K562 (cell line): ENCODE results near the gene POLR1D. TPM values are rescaled to one million over a fixed set of nuclear protein-coding genes. Genes with fewer than 3 reads are reported as not detected.

Experiments
- ATAC-seq: fragments of 200-7000 bp; cut with Tn5 transposase; 3 replicates; pipeline ENCODE4 v1.9.1; 2020; ENCODE audit warnings: moderate library complexity
- BruUV-seq: library from RNA; stranded (reverse); fragments of 400-500 nt; replicated peaks from 2 replicates; lab custom pipeline; 2021; lab: Mats Ljungman, UMichigan
- CTCF ChIA-PET: fragments of 300-600 bp; formaldehyde crosslinking; extraction: SDS; loops from one replicate; lab custom pipeline; 2021; ENCODE audit warnings: low intra/inter-chr PET ratio; lab: Yijun Ruan, JAX
- POLR2A ChIA-PET: fragments of 300-600, 350-650 bp; sonication (Branson Sonifier 250); formaldehyde crosslinking; extraction: SDS; loops from one replicate; lab custom pipeline; 2021; ENCODE audit warnings: antibody characterized with exemption, inconsistent platforms; lab: Yijun Ruan, JAX
- DNase-seq, 4 experiments: peaks; one replicate each; pipeline versions ENCODE4 v3.0.0 to v3.0.0-alpha.2; 2011 to 2018; ENCODE audit warnings: low spot score in 3 of 4, mixed read lengths in 3 of 4; ENCODE audit errors: extremely low read depth in 1 of 4
- FAIRE-seq: peaks from 2 replicates; lab custom pipeline; 2011; peaks lifted over from hg19 to GRCh38; lab: Jason Lieb, UNC
- H2AFZ ChIP-seq: 2 replicates; pipeline ENCODE4 v1.6.0; 2011; ENCODE audit warnings: low read depth, low read length, control low read depth, inconsistent platforms
- H3K27ac ChIP-seq: fragments of 200-600 bp; 3 replicates; pipeline ENCODE4 v1.8.0; 2011; ENCODE audit warnings: low read depth, mild to moderate bottlenecking, control low read depth, inconsistent platforms, low read length, moderate library complexity, mixed read lengths; ENCODE audit errors: extremely low read depth
- H3K27me3 ChIP-seq, 2 experiments: fragments of 300-600 bp in 1 of 2; 2 replicates in 1 of 2; 3 replicates in 1 of 2; pipeline versions ENCODE4 v1.6.0 to v1.8.0; 2011; ENCODE audit warnings: inconsistent platforms in 2 of 2, low read length in 2 of 2, mild to moderate bottlenecking in 1 of 2, mixed read lengths in 1 of 2, moderate library complexity in 1 of 2; ENCODE audit not compliant: control insufficient read depth in 2 of 2, insufficient read depth in 2 of 2
- H3K36me3 ChIP-seq: fragments of 300-600 bp; 3 replicates; pipeline ENCODE4 v1.8.0; 2011; ENCODE audit warnings: mild to moderate bottlenecking, low read length, inconsistent platforms; ENCODE audit not compliant: control insufficient read depth, insufficient read depth
- H3K4me1 ChIP-seq, 2 experiments: fragments of 200-600 bp in 1 of 2; replicated peaks in 1 of 2; 2 replicates in 1 of 2; 3 replicates in 1 of 2; pipeline versions ENCODE4 v1.5.1 to v1.8.0; 2011; ENCODE audit warnings: inconsistent platforms in 2 of 2, low read length in 2 of 2, mild to moderate bottlenecking in 1 of 2, mixed read lengths in 1 of 2, moderate library complexity in 1 of 2; ENCODE audit not compliant: control insufficient read depth in 2 of 2, insufficient read depth in 2 of 2
- H3K4me2 ChIP-seq: 2 replicates; pipeline ENCODE4 v1.6.1; 2011; ENCODE audit warnings: low read length, control low read depth, inconsistent platforms, mixed read lengths; ENCODE audit not compliant: insufficient read depth
- H3K4me3 ChIP-seq: fragments of 200-600 bp; sonication (generic), shearing (Covaris generic); 2 replicates; pipeline ENCODE4 v1.5.1; 2016; ENCODE audit warnings: control low read depth, inconsistent platforms
- H3K79me2 ChIP-seq: fragments of 200-600 bp; 3 replicates; pipeline ENCODE4 v1.8.0; 2011; ENCODE audit warnings: low read length, inconsistent platforms; ENCODE audit not compliant: control insufficient read depth, insufficient read depth
- H3K9ac ChIP-seq, 2 experiments: 2 replicates each; pipeline versions ENCODE4 v1.6.0 to v1.6.1; 2011; ENCODE audit warnings: low read depth in 2 of 2, low read length in 2 of 2, control low read depth in 1 of 2, inconsistent platforms in 1 of 2, mild to moderate bottlenecking in 1 of 2, mixed read lengths in 1 of 2; ENCODE audit not compliant: insufficient read depth in 1 of 2
- H3K9me1 ChIP-seq: one replicate; pipeline ENCODE4 v1.6.0; 2011; ENCODE audit warnings: inconsistent platforms, mild to moderate bottlenecking, low read length, moderate library complexity; ENCODE audit not compliant: control insufficient read depth, insufficient read depth
- H3K9me3 ChIP-seq: replicated peaks from 2 replicates; pipeline ENCODE4 v1.5.1; 2011; ENCODE audit warnings: low read depth, low read length, inconsistent platforms; ENCODE audit not compliant: control insufficient read depth, insufficient read depth
- H4K20me1 ChIP-seq: replicated peaks from 2 replicates; pipeline ENCODE4 v1.6.1; 2011; ENCODE audit warnings: low read length, inconsistent platforms, mixed read lengths; ENCODE audit not compliant: control insufficient read depth, insufficient read depth
- ARID1B ChIP-seq: fragments of 450-650 bp; IDR thresholded peaks from 2 replicates; pipeline ENCODE4 v1.6.1; 2016; ENCODE audit warnings: antibody characterized with exemption, mild to moderate bottlenecking, inconsistent platforms
- ETS2 ChIP-seq: IDR thresholded peaks from 2 replicates; pipeline ENCODE4 v1.6.1; 2016; ENCODE audit warnings: borderline replicate concordance, missing genetic modification characterization, mild to moderate bottlenecking, moderate library complexity, missing compliant biosample characterization; ENCODE audit not compliant: poor library complexity, severe bottlenecking
- FOS ChIP-seq: IDR thresholded peaks from 3 replicates; pipeline ENCODE4 v1.6.1; 2011; ENCODE audit not compliant: insufficient read length; ENCODE audit errors: extremely low read depth
- HNRNPL ChIP-seq: fragments of 200-400 bp; formaldehyde crosslinking; IDR thresholded peaks from 2 replicates; pipeline ENCODE4 v1.6.1; 2017; ENCODE audit warnings: low read depth, mild to moderate bottlenecking, low read length
- MAX ChIP-seq: sonication (generic); formaldehyde crosslinking; IDR thresholded peaks from 2 replicates; pipeline ENCODE4 v1.9.0; 2022; ENCODE audit warnings: mild to moderate bottlenecking, missing genetic modification reagents
- POLR3A ChIP-seq: IDR thresholded peaks from 2 replicates; pipeline ENCODE4 v1.6.1; 2011; ENCODE audit warnings: borderline replicate concordance, mild to moderate bottlenecking, moderate library complexity; ENCODE audit not compliant: insufficient read length, insufficient read depth; ENCODE audit errors: extremely low read depth
- SMAD1 ChIP-seq: fragments of 150-350 bp; IDR thresholded peaks from 2 replicates; pipeline ENCODE4 v1.6.1; 2014; ENCODE audit warnings: low read length, low read depth; ENCODE audit not compliant: partially characterized antibody
- TAF7 ChIP-seq: fragments of 450-650 bp; IDR thresholded peaks from 2 replicates; pipeline ENCODE4 v1.6.1; 2016; ENCODE audit warnings: missing genetic modification characterization, missing compliant biosample characterization
- TRIM24 ChIP-seq, 2 experiments: fragments of 450-650 bp; IDR thresholded peaks; 2 replicates each; pipeline ENCODE4 v1.6.1; 2016
- WGBS: fragments of 100-300 bp; shearing (Covaris generic); methylation state at CpG from one replicate; pipeline ENCODE4 v1.1.6; 2016; ENCODE audit warnings: low coverage, mixed read lengths; ENCODE audit not compliant: insufficient coverage; ENCODE audit errors: missing lambda C conversion rate; 5-methylcytosine and 5-hydroxymethylcytosine counted together
- in situ Hi-C: fragments of 300-500 bp; cut with MboI; formaldehyde crosslinking; loops from 4 replicates; pipeline ENCODE4 v1.15.0; 2018; ENCODE audit warnings: inconsistent platforms, mixed read lengths
- intact Hi-C: fragments of 100-400 bp; cut with micrococcal nuclease; formaldehyde crosslinking; loops from 2 replicates; pipeline ENCODE4 v1.14.2; 2022
- polyA plus RNA-seq, 8 experiments: library from polyadenylated mRNA; depleted of rRNA in 4 of 8; stranded (reverse) in 5 of 8; unstranded in 3 of 8; fragments of >200 nt; fragmentation: Nextera tagmentation in 2 of 8; fragmentation: Illumina TruSeq in 1 of 8; extraction: Ambion mirVana in 2 of 8; extraction: Trizol in 1 of 8; gene quantifications; 2 replicates each; pipeline versions ENCODE4 v1.2.1 to v1.2.3, GENCODE V29; 2011 to 2014; ENCODE audit warnings: inconsistent platforms in 1 of 8, missing spikeins in 1 of 8
- total RNA-seq, 7 experiments: library from RNA; depleted of rRNA in 6 of 7; stranded (reverse); fragments of >200 nt in 6 of 7; fragmentation: Illumina TruSeq in 2 of 7; extraction: Trizol in 2 of 7; gene quantifications; 2 replicates each; pipeline versions ENCODE4 v1.2.1 to v1.2.3, GENCODE V29; 2011 to 2021; ENCODE audit warnings: low replicate concordance in 1 of 7

POLR1D gene
- total and polyA plus RNA-seq, 9 of the 15 experiments (the other 6 are each of a cell fraction or from before 2014, with no cell fraction given): 107 to 188 (median 145) TPM

GRCh38 chr13:27574661-27575060 lies 47.0 kb upstream of the POLR1D start:
- ATAC-seq: no peak
- Histone ChIP-seq H3K4me2 (no peak overlapping the region), H3K9me1 (no peaks in the 10 kb centered on the region), H3K9ac (no peak overlapping the region), H3K27me3 (no peaks in the 10 kb centered on the region), H3K27ac (no peak overlapping the region), H2AFZ (no peak overlapping the region), H3K36me3 (no peaks in the 10 kb centered on the region), H3K79me2 (no peaks in the 10 kb centered on the region), H3K9me3 (no peaks in the 10 kb centered on the region; the same call in 1 of the 2 replicates), H3K4me3 (no peak overlapping the region), H4K20me1 (no peaks in the 10 kb centered on the region), H3K4me1 (no peaks in the 10 kb centered on the region)
- no TSS peak for BruUV-seq
- intact Hi-C loops: no loop called here
- CTCF ChIA-PET: no interaction called here
- POLR2A ChIA-PET: interaction anchor here (0.6 kb wide), 1 partner anchor 10 kb away, joined by 3 read pairs; no protein-coding TSS in a partner anchor
- in situ Hi-C loops: no loop called here
- no peak for FAIRE-seq
- WGBS: no CpG with 5 or more reads among the region's 1 CpG
- no peak for DNase-seq
- TF ChIP-seq HNRNPL (no peak), TAF7 (tag) (no peak), ETS2 (tag) (no peak), ARID1B (no peak), SMAD1 (no peak), MAX (CRISPR knock-in tag) (no peak), POLR3A (no peak), FOS (no peak), TRIM24 (IDR thresholded peaks at IDR 0.05) (0 out of 4 replicates have a peak, but pooled peaks of 1 of the 2 experiments have one; percentile 10)
